Measurements from ENCODE around the gene RGS7. TPM values are rescaled to one million over a fixed set of nuclear protein-coding genes. Genes with fewer than 3 reads are reported as not detected.

RGS7 gene
- total and polyA plus RNA-seq, 10 of the 15 experiments (the other 5 are each of a cell fraction or from before 2014, with no cell fraction given): not detected

MicroRNAs within 50 kb of the gene (microRNA counts, 767-probe panel; counts per million panel counts)
- microRNA hsa-miR-3123: 516 counts per million, percentile 8 among the panel's probes with 10 or more counts

Small RNA genes within 50 kb of the gene (microRNA-seq; reads per million reads assigned to microRNA genes)
- gene MIR3123: not detected

Small RNA genes within 50 kb of the gene (small RNA-seq; reads per million reads assigned to genes)
- not detected for gene MIR3123

Other genes starting within 250 kb of the RGS7 start
- gene FH, start 162.6 kb upstream of the RGS7 start, total RNA-seq (2014; rRNA removed): 66.3 and 68.6 TPM in 2 replicates
- 77.2 and 77.8 TPM in 2 replicates for gene FH, start 162.6 kb upstream of the RGS7 start, total RNA-seq (2014; rRNA removed; fragmentation: Illumina TruSeq; extraction: Trizol)
- 75.6 and 78.1 TPM in 2 replicates for gene FH, start 162.6 kb upstream of the RGS7 start, total RNA-seq (2021)
- 74.6 and 84.9 TPM in 2 replicates for gene FH, start 162.6 kb upstream of the RGS7 start, polyA plus RNA-seq (2011; rRNA removed)
- 75.3 and 83.4 TPM in 2 replicates for gene FH, start 162.6 kb upstream of the RGS7 start, polyA plus RNA-seq (2014; fragmentation: Illumina TruSeq; extraction: Trizol)
- gene FH, start 162.6 kb upstream of the RGS7 start, polyA plus RNA-seq (2014; fragmentation: Nextera tagmentation; extraction: Ambion mirVana): 10 to 100 TPM; 44.7 to 57.5 TPM
- gene FH, start 162.6 kb upstream of the RGS7 start, polyA plus RNA-seq (2014; rRNA removed): 72.9 and 82.5 TPM in 2 replicates
- 100 to 1,000 TPM; 119 to 124 TPM for gene FH, start 162.6 kb upstream of the RGS7 start, polyA plus RNA-seq (2016; fragmentation: Nextera tagmentation; extraction: Ambion mirVana)
- 1.6 and 2.8 TPM in 2 replicates for gene KMO, start 175.2 kb upstream of the RGS7 start, total RNA-seq (2014; rRNA removed)
- 1.1 and 1.5 TPM in 2 replicates for gene KMO, start 175.2 kb upstream of the RGS7 start, total RNA-seq (2014; rRNA removed; fragmentation: Illumina TruSeq; extraction: Trizol)
- 1.2 and 2.4 TPM in 2 replicates for gene KMO, start 175.2 kb upstream of the RGS7 start, total RNA-seq (2021)
- gene KMO, start 175.2 kb upstream of the RGS7 start, polyA plus RNA-seq (2011; rRNA removed): 0.50 and 0.68 TPM in 2 replicates
- gene KMO, start 175.2 kb upstream of the RGS7 start, polyA plus RNA-seq (2014; fragmentation: Illumina TruSeq; extraction: Trizol): 1.9 and 3.0 TPM in 2 replicates
- 1 to 10 TPM; 4.4 to 5.9 TPM for gene KMO, start 175.2 kb upstream of the RGS7 start, polyA plus RNA-seq (2014; fragmentation: Nextera tagmentation; extraction: Ambion mirVana)
- gene KMO, start 175.2 kb upstream of the RGS7 start, polyA plus RNA-seq (2014; rRNA removed): 1.3 and 2.7 TPM in 2 replicates
- 1 to 10 TPM; 1.4 to 2.2 TPM for gene KMO, start 175.2 kb upstream of the RGS7 start, polyA plus RNA-seq (2016; fragmentation: Nextera tagmentation; extraction: Ambion mirVana)

Measured in GM12878 (cell line).